GM23338 (cell line): ENCODE results near the gene PPM1H. TPM values are rescaled to one million over a fixed set of nuclear protein-coding genes. Genes with fewer than 3 reads are reported as not detected.

ENCODE experiments used
- ATAC-seq: fragments of 200-7000 bp; cut with Tn5 transposase; 3 replicates; pipeline ENCODE4 v1.9.1; 2020
- DNase-seq: peaks from one replicate; pipeline ENCODE4 v3.0.0-alpha.2; 2015; ENCODE audit warnings: low spot score
- H2AFZ ChIP-seq: fragments of 200-600 bp; sonication (generic); 2 replicates; pipeline ENCODE4 v1.8.0; 2016; ENCODE audit warnings: antibody characterized with exemption, mild to moderate bottlenecking, moderate library complexity
- H3F3A ChIP-seq: fragments of 200-600 bp; sonication (generic); replicated peaks from 2 replicates; pipeline ENCODE4 v1.8.0; 2017; ENCODE audit warnings: antibody characterized with exemption, mixed run types, low read depth
- H3K27ac ChIP-seq: fragments of 200-600 bp; sonication (generic); 2 replicates; pipeline ENCODE4 v1.6.1; 2016; ENCODE audit warnings: low read depth
- H3K27me3 ChIP-seq: fragments of 200-600 bp; sonication (generic); 2 replicates; pipeline ENCODE4 v1.8.0; 2016; ENCODE audit warnings: mild to moderate bottlenecking, mixed run types, moderate library complexity; ENCODE audit not compliant: insufficient read depth
- H3K36me3 ChIP-seq: fragments of 200-600 bp; sonication (generic); 2 replicates; pipeline ENCODE4 v1.8.0; 2016; ENCODE audit warnings: mild to moderate bottlenecking; ENCODE audit not compliant: insufficient read depth
- H3K4me1 ChIP-seq: fragments of 200-600 bp; sonication (generic); 2 replicates; pipeline ENCODE4 v1.8.0; 2016; ENCODE audit warnings: mild to moderate bottlenecking, moderate library complexity; ENCODE audit not compliant: insufficient read depth
- H3K4me2 ChIP-seq: fragments of 200-600 bp; sonication (generic); 2 replicates; pipeline ENCODE4 v1.7.1; 2017; ENCODE audit warnings: mixed run types
- H3K4me3 ChIP-seq: fragments of 200-600 bp; sonication (generic); 2 replicates; pipeline ENCODE4 v1.6.1; 2016; ENCODE audit warnings: mixed run types
- H3K79me2 ChIP-seq: fragments of 200-600 bp; sonication (generic); replicated peaks from 2 replicates; pipeline ENCODE4 v1.8.0; 2017; ENCODE audit warnings: mild to moderate bottlenecking; ENCODE audit not compliant: insufficient read depth
- H3K9me2 ChIP-seq: fragments of 200-600 bp; sonication (generic); 2 replicates; pipeline ENCODE4 v1.8.0; 2017; ENCODE audit not compliant: insufficient read depth
- H4K20me1 ChIP-seq: fragments of 200-600 bp; sonication (generic); replicated peaks from 2 replicates; pipeline ENCODE4 v1.8.0; 2017; ENCODE audit warnings: mild to moderate bottlenecking; ENCODE audit not compliant: insufficient read depth
- H3K27ac Mint-ChIP-seq: 2 replicates; pipeline ENCODE4 v1.8.0; 2020; ENCODE audit warnings: inconsistent platforms, mild to moderate bottlenecking, moderate library complexity, mixed read lengths
- H3K27me3 Mint-ChIP-seq: 3 replicates; pipeline ENCODE4 v1.8.0; 2022; ENCODE audit warnings: low read depth, mild to moderate bottlenecking, moderate library complexity, mixed read lengths, inconsistent platforms; ENCODE audit not compliant: insufficient read depth, poor library complexity
- H3K36me3 Mint-ChIP-seq: 3 replicates; pipeline ENCODE4 v1.8.0; 2021; ENCODE audit warnings: low read depth, mild to moderate bottlenecking, inconsistent platforms, moderate library complexity, mixed read lengths
- H3K4me1 Mint-ChIP-seq: 3 replicates; pipeline ENCODE4 v1.8.0; 2020; ENCODE audit warnings: mild to moderate bottlenecking, inconsistent platforms, mixed read lengths
- H3K4me3 Mint-ChIP-seq: 3 replicates; pipeline ENCODE4 v1.8.0; 2021; ENCODE audit warnings: moderate library complexity, mild to moderate bottlenecking, inconsistent platforms, mixed read lengths
- H3K9me3 Mint-ChIP-seq: 3 replicates; pipeline ENCODE4 v1.8.0; 2020; ENCODE audit warnings: moderate library complexity, mild to moderate bottlenecking, inconsistent platforms, mixed read lengths
- CTCF ChIP-seq, 2 experiments: fragments of 200-600 bp in 1 of 2; sonication (generic) in 1 of 2; conservative IDR thresholded peaks; 2 replicates each; pipeline versions ENCODE4 v1.5.1 to v1.6.1; 2016 to 2017; ENCODE audit warnings: antibody characterized with exemption in 2 of 2, low read depth in 2 of 2, mild to moderate bottlenecking in 2 of 2, moderate library complexity in 1 of 2
- JUNB ChIP-seq: IDR thresholded peaks from one replicate; pipeline ENCODE4 v1.6.1; 2016; ENCODE audit warnings: antibody characterized with exemption; ENCODE audit not compliant: unreplicated experiment
- REST ChIP-seq: IDR thresholded peaks from one replicate; pipeline ENCODE4 v1.6.1; 2018; ENCODE audit warnings: antibody characterized with exemption; ENCODE audit not compliant: unreplicated experiment
- ZNF114 ChIP-seq: fragments of 250-450 bp; sonication (Bioruptor Pico); IDR thresholded peaks from 2 replicates; pipeline ENCODE4 v1.5.0; 2020; ENCODE audit warnings: mild to moderate bottlenecking, moderate library complexity
- ZNF331 ChIP-seq: fragments of 250-450 bp; sonication (Bioruptor Pico); IDR thresholded peaks from 2 replicates; pipeline ENCODE4 v1.5.0; 2020; ENCODE audit warnings: low read depth, mild to moderate bottlenecking, moderate library complexity
- ZNF462 ChIP-seq: fragments of 250-450 bp; sonication (Bioruptor Pico); IDR thresholded peaks from 2 replicates; pipeline ENCODE4 v1.5.0; 2020; ENCODE audit warnings: mild to moderate bottlenecking, moderate library complexity
- polyA plus RNA-seq: library from polyadenylated mRNA; unstranded; fragments of >200 nt; fragmentation: Nextera tagmentation; extraction: Ambion mirVana; gene quantifications from 2 replicates; pipeline ENCODE4 v1.2.1, GENCODE V29; 2016
- total RNA-seq: library from RNA; depleted of rRNA; stranded (reverse); fragments of >200 nt; shearing (Covaris generic); gene quantifications from 2 replicates; pipeline ENCODE4 v1.2.3, GENCODE V29; 2014

The PPM1H gene
- total and polyA plus RNA-seq, 2 experiments from 2014 or later: 11.4 to 41.2 TPM

GRCh38 chr12:62601765-62602164, 333.2 kb downstream of the PPM1H start (continued):
- TF ChIP-seq ZNF462 (no peak), ZNF331 (no peak), REST (no peak)

- H3K36me3 Mint-ChIP-seq: no peaks in the 10 kb centered on the region; the same call in 2 of the 3 replicates
- H3F3A ChIP-seq: no peaks in the 10 kb centered on the region
- H3K27ac Mint-ChIP-seq: no peak overlapping the region
- no peaks in the 10 kb centered on the region for H3K36me3 ChIP-seq
- H3K4me1 Mint-ChIP-seq: peaks cover 22% of the 10 kb centered on the region
- H3K9me3 Mint-ChIP-seq: no peaks in the 10 kb centered on the region
- peaks cover 12% of the 10 kb centered on the region for H3K27me3 Mint-ChIP-seq
- no peak for ATAC-seq
- H2AFZ ChIP-seq: no peak overlapping the region
- no peaks in the 10 kb centered on the region for H3K27me3 ChIP-seq
- no peaks in the 10 kb centered on the region for H3K9me2 ChIP-seq
- peaks cover 13% of the 10 kb centered on the region for H3K79me2 ChIP-seq
- no peak overlapping the region for H3K4me3 Mint-ChIP-seq
- H3K4me1 ChIP-seq: peaks cover 18% of the 10 kb centered on the region
- H3K4me2 ChIP-seq: 0 out of 2 replicates have a peak overlapping the region, but pooled peaks have one; percentile 21
- no peak overlapping the region for H3K27ac ChIP-seq
- no peaks in the 10 kb centered on the region for H4K20me1 ChIP-seq
- DNase-seq: peak; percentile 46
- TF ChIP-seq CTCF (conservative IDR thresholded peaks at IDR 0.05; ENCODE audit: low read depth in 2 of 2) (peak; percentile 31 to 52), REST (no peak), ZNF114 (CRISPR knock-in tag) (no peak), JUNB (no peak)
- no peak overlapping the region for H3K4me3 ChIP-seq
These were observed 335.0 kb downstream of the PPM1H start for GRCh38 chr12:62599854-62600437.
